SH-SY5Y (cell line): Measurements from ENCODE around the gene RNF225.

Source experiments
- GATA2 ChIP-seq: IDR thresholded peaks from 2 replicates; pipeline ENCODE4 v1.6.1; 2011; ENCODE audit warnings: mild to moderate bottlenecking, low read depth, low read length
- GATA3 ChIP-seq: IDR thresholded peaks from 2 replicates; pipeline ENCODE4 v1.6.1; 2011; ENCODE audit warnings: low read depth, mild to moderate bottlenecking, low read length, moderate library complexity

Gene RNF225

GRCh38 chr19:58395220-58395978 lies at the start of gene RNF225:
Gene RNF225, plus strand, starts transcription at chr19:58395656. Its CDS starts 434 bp downstream, at chr19:58396090.
- TF ChIP-seq GATA3 (no peak), GATA2 (no peak)

GRCh38 chr19:58346961-58347929 lies 48.2 kb upstream of the RNF225 start:
- TF ChIP-seq GATA2: no peak
- no peak for TF ChIP-seq GATA3

- TF ChIP-seq GATA2 (no peak), GATA3 (no peak)
Observed at GRCh38 chr19:58349590-58349989, 45.9 kb upstream of the RNF225 start.

GRCh38 chr19:58350001-58350861 lies 45.2 kb upstream of the RNF225 start:
- no peak for TF ChIP-seq GATA3
- TF ChIP-seq GATA2: no peak

DNA sequence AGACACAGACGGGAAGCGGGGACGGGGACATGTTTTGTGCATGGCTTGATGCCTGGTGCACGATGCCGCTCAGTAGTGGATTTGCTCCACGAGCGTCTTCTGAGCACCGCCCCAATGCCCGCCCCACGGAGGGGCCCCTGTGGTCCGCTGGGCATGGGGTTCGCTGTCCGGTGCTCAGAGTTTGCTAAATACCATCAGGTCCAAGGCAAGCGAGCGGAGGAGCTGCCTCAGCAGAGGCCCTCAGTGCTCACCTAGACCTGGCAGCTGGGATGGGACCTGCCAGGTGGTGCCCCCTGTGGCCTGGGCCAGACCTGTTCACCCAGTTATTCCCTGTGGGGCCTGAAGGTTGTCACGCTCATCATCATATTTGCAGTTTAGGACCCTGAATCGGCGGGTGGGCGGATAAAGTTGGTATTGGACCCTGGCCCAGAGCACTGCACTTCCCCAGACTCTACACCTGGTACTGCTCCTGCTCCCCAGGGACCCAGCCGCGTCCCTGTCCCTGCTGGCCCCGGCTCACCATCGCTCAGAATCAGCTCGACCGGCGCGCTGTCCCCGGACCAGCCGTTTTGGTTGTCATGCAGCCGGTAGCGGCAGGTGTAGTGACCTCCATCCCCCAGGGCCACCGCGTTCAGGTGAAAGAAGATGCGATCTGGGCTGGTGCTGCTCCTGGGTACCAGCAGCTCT lies 44.4 kb upstream of the RNF225 start:
- TF ChIP-seq GATA2 (no peak), GATA3 (no peak)

DNA sequence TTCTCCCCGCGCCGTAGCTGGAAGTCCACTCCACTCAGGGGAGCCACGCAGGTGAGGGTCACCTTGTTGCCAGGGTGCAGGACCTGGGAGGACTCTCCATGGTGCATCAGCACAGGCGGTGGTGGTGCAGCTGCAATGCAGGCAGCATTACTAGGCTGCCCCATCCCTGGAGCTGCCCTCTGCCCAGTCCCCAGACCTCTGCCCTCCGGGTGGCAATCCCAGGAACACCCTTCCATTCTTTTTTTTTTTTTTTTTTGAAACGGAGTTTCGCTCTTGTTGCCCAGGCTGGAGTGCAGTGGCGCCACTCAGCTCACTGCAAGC lies 43.9 kb upstream of the RNF225 start:
- no peak for TF ChIP-seq GATA3
- TF ChIP-seq GATA2: no peak

- TF ChIP-seq GATA3: no peak
- no peak for TF ChIP-seq GATA2
Observed at GRCh38 chr19:58351990-58352755, 43.3 kb upstream of the RNF225 start.

DNA sequence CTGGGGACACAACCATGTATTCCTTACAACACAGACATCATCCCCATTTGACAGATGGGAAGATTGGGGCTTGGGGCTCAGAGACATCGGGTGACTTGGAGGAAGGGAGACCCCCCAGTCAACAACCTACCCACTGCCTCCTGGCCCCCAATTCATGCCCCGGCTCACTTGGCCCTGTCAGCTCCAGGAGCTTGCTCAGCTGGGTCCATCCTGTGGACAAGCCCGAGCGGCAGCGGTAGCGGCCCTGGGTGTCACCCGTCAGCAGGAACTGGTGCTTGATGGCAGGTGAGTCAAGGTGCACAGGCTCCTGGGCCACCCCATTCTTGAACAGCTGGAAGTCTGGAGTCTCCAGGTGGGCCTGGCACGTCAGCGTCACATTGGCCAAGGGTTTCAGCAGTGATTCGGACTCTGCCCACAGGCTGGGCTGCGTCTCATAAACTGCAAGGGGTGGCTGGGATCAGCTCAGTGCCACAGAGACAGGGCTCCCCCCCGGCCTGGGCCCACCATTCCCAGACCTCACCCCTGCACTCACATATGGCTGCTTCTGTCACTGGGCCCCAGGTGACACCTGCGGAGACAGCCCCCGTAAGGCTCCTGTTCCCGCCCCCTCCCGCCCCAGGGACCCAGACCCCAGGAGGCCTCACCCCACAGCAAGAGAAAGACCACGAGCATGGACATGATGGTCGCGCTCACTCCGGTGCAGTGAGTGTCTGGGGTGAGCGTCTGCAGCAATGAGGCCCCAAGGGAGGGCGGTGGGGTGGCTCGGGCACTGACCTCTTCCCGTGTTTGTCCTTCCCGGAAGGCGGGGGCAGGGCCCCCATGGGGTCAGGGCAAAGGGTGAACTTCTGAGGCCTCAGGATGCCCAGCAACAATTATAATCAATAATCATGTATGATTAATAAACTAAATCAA lies 42.4 kb upstream of the RNF225 start, which contains the start of gene A1BG:
Gene A1BG (minus strand): TSS at position 733 of the 912 bp plus-strand sequence. CDS start 55 bp downstream, at position 678.
- TF ChIP-seq GATA3 (no peak), GATA2 (no peak)

DNA sequence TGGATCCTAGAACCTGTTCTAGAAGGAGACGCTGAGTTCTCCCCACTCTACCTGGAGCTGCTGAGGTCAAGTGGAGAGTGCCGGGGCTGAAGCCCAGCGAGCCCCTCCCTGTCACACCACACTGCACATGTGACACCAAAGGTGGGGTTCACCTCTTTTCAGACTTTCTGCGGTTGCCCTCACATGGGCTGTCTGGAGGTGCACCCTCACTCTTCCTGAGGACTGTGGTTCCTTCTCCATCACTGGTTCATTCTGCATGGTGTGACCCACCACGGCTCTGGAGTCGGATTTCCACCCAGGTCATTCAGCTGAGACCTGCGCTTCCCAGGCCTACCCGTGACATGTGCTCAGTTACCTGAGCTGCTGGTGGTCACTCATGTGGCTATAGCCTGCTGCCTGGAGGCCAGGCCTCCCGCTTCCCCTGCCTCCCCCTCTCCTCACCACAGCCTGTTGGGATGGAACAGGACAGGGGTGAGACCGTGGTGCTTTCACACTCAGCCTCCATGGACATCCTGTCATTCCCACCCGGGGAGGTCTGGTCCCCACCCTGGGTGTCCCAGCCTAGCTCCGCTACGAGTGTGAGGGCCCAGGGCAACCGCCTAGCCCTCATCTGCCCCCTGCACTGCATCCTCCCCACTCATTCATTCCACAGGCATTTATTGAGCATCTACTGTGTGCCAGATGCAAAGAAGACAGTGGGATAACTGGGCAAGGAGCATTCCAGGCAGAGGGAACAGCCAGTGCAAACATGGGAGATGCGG lies 41.6 kb upstream of the RNF225 start:
- no peak for TF ChIP-seq GATA3
- TF ChIP-seq GATA2: no peak

GRCh38 chr19:58354478-58355030 lies 40.9 kb upstream of the RNF225 start:
- no peak for TF ChIP-seq GATA2
- TF ChIP-seq GATA3: no peak
